ENCODE results near the gene RNF10.
A peak's percentile ranks its signal among the peaks of the same experiment; 100 is the strongest.
"Not testable (repeated sequence)": the region's sequence is repeated elsewhere in the genome, so short reads cannot be mapped to it uniquely, and the experiment has no call there.

The RNF10 gene

GRCh38 chr12:120581998-120582397, 47.8 kb downstream of the RNF10 start:
- peak in 1 of 2 experiments; percentile 28 for DNase-seq

DNA sequence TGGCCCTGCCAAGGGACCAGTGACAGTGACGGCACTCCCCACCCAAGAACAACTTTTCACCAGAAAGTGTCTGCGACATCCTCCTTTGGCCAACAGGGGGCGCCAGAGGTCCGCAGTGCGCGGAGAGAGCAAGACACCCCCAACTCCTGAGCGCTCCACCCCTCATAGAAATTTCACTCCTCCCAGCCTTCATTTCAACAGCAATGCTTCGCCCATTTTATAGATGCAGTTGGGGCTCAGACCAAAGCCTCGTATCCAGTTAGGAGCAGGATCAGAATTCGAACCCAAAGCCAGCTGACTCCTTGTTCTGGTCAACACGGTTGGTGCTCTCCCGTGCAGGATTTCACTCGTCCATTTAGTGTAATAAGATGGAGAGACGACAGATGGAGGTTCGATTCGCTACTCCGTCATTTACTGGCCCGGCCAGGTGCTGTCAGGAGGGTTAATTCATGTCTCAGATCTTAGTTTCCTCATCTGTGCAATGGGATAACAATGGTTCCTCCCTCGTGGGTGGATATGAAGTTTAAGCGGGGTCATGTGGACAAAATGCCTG, 49.4 kb downstream of the RNF10 start:
- peak; percentile 88 to 93 for DNase-seq

DNA sequence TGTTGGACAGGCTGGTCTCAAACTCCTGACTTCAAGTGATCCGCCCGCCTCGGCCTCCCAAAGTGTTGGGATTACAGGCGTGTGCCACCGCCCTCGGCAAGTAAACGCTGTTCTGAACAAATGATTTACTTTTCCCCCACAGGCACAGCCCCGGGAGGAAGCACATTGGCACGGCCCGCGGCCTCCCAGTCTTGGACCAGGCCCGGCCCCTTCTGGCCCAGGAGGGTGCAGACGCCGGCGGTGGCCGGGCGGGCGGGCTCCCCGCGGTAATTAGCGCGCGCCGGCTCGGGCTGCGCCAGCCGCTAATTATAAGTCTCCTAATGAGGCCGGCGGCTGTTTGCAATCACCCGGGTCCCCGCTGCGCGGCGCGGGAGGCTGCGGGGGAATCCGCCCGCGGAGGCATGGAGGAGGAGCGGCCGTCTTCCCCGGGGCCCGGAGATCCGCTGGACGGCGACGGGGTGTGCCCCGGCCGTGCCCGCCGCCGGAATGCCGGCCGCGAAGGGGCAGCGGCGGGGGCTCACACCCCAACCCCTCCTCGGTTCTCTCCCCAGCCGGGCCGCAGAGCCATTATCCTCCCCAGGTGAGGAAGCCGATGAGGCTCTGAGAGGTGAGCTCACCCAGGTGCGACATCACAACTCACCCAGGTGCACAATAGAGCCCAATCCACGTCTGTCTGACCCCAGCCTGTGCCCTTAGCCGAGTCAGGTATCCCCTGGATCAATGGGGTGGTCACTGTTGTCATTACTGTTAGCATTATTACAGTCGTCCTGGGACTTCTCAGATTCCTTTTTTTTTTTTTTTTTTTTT, 50.4 kb downstream of the RNF10 start:
- DNase-seq: peak; percentile 64 to 72

- DNase-seq: no peak
Measured at GRCh38 chr12:120586206-120586605, 52.0 kb downstream of the RNF10 start.

GRCh38 chr12:120586860-120587259, 52.7 kb downstream of the RNF10 start:
- DNase-seq: no peak

DNA sequence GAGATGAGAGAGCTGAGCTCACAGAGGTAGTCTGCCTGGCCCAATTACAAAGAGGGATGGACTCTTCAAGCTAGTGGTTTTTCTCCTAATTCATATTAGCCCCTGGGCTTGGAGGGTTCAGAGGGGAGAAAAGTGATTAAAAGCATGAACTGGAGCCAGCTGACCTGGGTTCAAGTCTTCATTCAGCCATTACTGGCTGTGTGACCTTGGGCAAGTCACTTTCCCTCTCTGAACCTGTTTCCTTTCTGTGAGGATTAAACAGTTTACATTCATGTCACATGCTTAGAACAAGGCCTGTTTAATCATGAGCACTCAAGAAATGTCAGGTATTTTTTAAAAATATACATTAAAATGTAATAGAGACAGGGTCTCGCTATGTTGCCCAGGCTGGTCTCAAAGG, 54.2 kb downstream of the RNF10 start:
- no peak for DNase-seq

GRCh38 chr12:120588948-120589930, 55.1 kb downstream of the RNF10 start:
- DNase-seq: no peak

GRCh38 chr12:120590741-120591407, 56.7 kb downstream of the RNF10 start:
- no peak for DNase-seq

GRCh38 chr12:120592121-120593049, 58.2 kb downstream of the RNF10 start:
- DNase-seq: no peak

GRCh38 chr12:120596901-120597300, 62.7 kb downstream of the RNF10 start:
- no peak for DNase-seq

GRCh38 chr12:120597861-120598260, 63.7 kb downstream of the RNF10 start:
- no peak for DNase-seq

- no peak for DNase-seq
Measured at GRCh38 chr12:120598674-120599463, 64.7 kb downstream of the RNF10 start.

DNA sequence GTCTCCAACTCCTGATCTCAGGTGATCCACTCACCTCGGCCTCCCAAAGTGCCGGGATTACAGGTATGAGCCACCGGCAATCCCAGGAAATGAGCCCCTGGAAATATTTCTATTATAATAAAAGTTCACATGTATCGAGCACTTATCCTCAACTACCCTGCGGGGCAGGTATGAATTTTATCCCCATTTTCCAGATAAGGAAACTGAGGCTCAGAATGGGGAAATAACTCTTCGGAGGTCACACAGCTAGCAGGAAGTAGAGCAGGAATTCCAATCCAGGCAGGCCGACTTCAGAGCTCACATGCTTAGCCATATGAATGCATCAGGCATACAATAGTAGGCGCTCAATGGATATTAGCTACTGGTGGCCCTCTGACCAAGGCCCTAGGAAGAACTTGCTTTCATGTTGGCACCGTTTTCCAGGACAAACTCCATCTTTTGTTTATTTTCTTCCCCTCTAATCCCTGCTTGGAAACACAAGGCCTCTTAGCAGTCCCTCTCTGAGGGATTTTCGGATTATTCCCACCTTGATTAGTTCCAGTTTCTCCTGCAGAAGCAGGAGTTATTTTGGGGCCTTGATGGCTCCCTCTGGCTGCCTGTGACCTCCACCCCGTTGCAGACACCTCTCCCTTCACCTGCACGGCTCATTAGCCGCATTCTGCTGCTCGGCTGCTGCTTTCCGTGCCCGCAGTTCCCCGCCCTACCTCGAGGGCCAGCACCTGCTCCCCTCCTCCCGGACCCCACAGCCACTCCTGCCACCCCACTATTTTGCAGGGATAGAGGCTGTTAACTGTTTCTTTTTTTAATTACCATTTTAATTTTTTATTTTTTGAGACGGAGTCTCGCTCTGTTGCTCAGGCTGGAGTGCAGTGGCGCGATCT, 65.8 kb downstream of the RNF10 start:
- no peak for DNase-seq

GRCh38 chr12:120602416-120602815, 68.3 kb downstream of the RNF10 start:
- DNase-seq: not testable (repeated sequence)

DNA sequence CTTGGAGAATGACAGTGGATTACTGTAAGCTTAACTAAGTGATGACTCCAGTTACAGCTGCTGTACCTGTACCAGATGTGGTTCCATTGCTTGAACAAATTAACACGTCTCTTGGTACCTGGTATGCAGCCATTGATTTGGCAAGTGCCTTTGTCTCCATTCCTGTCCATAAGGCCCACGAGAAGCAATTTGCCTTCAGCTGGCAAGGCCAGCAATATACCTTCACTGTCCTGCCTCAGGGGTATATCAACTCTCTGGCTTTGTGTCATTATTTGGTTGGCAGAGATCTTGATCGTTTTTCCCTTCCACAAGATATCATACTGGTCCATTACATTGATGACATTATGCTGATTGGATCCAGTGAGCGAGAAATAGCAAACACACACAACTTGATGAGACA, 76.4 kb downstream of the RNF10 start:
- no peak for DNase-seq

GRCh38 chr12:120611534-120611933, 77.4 kb downstream of the RNF10 start:
- not testable (repeated sequence) for DNase-seq

GRCh38 chr12:120614848-120615247, 80.7 kb downstream of the RNF10 start:
- no peak for DNase-seq

GRCh38 chr12:120617193-120617592, 83.0 kb downstream of the RNF10 start:
- DNase-seq: not testable (repeated sequence)

DNA sequence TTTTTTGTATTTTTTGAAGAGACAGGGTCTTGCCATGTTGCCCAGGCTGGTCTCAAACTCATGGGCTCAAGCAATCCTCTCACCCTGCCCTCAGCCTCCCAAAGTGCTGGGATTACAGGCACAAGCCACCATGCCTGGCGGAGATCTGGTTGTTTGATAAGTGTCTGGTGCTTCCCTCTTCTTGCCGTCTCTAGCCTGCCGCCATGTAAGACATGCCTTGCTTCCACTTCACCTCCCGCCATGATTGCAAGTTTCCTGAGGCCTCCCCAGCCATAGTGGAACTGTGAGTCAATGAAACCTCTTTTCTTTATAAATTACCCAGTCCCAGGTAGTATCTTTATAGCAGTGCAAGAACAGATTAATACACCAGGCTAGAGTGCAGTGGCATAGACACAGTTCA, 83.6 kb downstream of the RNF10 start:
- not testable (repeated sequence) for DNase-seq
